ENCODE data around the gene CAPN5. TPM values are rescaled to one million over a fixed set of nuclear protein-coding genes. Genes with fewer than 3 reads are reported as not detected.

The CAPN5 gene
- total and polyA plus RNA-seq, 2 of the 13 experiments (the other 11 are each of a cell fraction or from before 2014, with no cell fraction given), result 0.27 to 1.2 TPM

GRCh38 chr11:77127235-77127911 lies 60.6 kb downstream of the CAPN5 start (continued):
- TF ChIP-seq, protein P1, sequence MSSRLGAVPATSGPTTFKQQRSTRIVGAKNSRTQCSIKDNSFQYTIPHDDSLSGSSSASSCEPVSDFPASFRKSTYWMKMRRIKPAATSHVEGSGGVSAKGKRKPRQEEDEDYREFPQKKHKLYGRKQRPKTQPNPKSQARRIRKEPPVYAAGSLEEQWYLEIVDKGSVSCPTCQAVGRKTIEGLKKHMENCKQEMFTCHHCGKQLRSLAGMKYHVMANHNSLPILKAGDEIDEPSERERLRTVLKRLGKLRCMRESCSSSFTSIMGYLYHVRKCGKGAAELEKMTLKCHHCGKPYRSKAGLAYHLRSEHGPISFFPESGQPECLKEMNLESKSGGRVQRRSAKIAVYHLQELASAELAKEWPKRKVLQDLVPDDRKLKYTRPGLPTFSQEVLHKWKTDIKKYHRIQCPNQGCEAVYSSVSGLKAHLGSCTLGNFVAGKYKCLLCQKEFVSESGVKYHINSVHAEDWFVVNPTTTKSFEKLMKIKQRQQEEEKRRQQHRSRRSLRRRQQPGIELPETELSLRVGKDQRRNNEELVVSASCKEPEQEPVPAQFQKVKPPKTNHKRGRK (CRISPR knock-in tag; IDR thresholded peaks at IDR 0.05), result no peak
- TF ChIP-seq DMTF1 (CRISPR knock-in tag; IDR thresholded peaks at IDR 0.05) (no peak), PITX1 (CRISPR knock-in tag; IDR thresholded peaks at IDR 0.05) (no peak), HOXD1 (CRISPR knock-in tag; IDR thresholded peaks at IDR 0.05) (0 out of 2 replicates have a peak, but pooled peaks have one; percentile 49), ZFP90 (CRISPR knock-in tag; IDR thresholded peaks at IDR 0.05; ENCODE audit: borderline replicate concordance) (no peak), ELF4 (CRISPR knock-in tag; IDR thresholded peaks at IDR 0.05; ENCODE audit: borderline replicate concordance) (no peak), AKAP8 (CRISPR knock-in tag; IDR thresholded peaks at IDR 0.05) (no peak), ZNF20 (CRISPR knock-in tag; IDR thresholded peaks at IDR 0.05) (no peak), ESRRA (CRISPR knock-in tag; IDR thresholded peaks at IDR 0.05; ENCODE audit: low read depth) (peak; percentile 29; the same call in 1 of the 2 replicates), KDM5A (IDR thresholded peaks at IDR 0.05; ENCODE audit: borderline replicate concordance, low read length) (no peak), TRAFD1 (CRISPR knock-in tag; IDR thresholded peaks at IDR 0.05; ENCODE audit: borderline replicate concordance) (no peak; the same call in 1 of the 2 replicates), ZNF841 (CRISPR knock-in tag; IDR thresholded peaks at IDR 0.05; ENCODE audit: borderline replicate concordance) (no peak), NKX3-1 (CRISPR knock-in tag; IDR thresholded peaks at IDR 0.05) (no peak), SALL2 (CRISPR knock-in tag; IDR thresholded peaks at IDR 0.05) (no peak), ZNF572 (CRISPR knock-in tag; IDR thresholded peaks at IDR 0.05) (peak; percentile 53; the same call in 1 of the 2 replicates), HNRNPL (IDR thresholded peaks at IDR 0.05; ENCODE audit: low read depth, low read length) (0 out of 2 replicates have a peak, but pooled peaks have one; percentile 34), ZNF737 (CRISPR knock-in tag; IDR thresholded peaks at IDR 0.05; ENCODE audit: borderline replicate concordance) (no peak), ATF7 (IDR thresholded peaks at IDR 0.05) (no peak), ATF7 (CRISPR knock-in tag; IDR thresholded peaks at IDR 0.05) (peak; percentile 63; the same call in 1 of the 2 replicates)
- TF ChIP-seq, protein P2, sequence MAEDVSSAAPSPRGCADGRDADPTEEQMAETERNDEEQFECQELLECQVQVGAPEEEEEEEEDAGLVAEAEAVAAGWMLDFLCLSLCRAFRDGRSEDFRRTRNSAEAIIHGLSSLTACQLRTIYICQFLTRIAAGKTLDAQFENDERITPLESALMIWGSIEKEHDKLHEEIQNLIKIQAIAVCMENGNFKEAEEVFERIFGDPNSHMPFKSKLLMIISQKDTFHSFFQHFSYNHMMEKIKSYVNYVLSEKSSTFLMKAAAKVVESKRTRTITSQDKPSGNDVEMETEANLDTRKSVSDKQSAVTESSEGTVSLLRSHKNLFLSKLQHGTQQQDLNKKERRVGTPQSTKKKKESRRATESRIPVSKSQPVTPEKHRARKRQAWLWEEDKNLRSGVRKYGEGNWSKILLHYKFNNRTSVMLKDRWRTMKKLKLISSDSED (CRISPR knock-in tag; IDR thresholded peaks at IDR 0.05), result no peak

Data from HepG2 (cell line).